NCI-H2081 (cell line): ENCODE measurements around the gene FMO4.
"Not testable (repeated sequence)": the region's sequence is repeated elsewhere in the genome, so short reads cannot be mapped to it uniquely, and the experiment has no call there.

Source experiments
- DNase-seq, 2 experiments: peaks; one replicate each; lab custom pipeline; 2025; lab: John Stamatoyannopoulos, UW

The FMO4 gene

GRCh38 chr1:171389171-171389570 lies 75.2 kb downstream of the FMO4 start:
- DNase-seq: no peak

GRCh38 chr1:171390740-171391139 lies 76.8 kb downstream of the FMO4 start:
- DNase-seq: not testable (repeated sequence)
